GM19467 (cell line): ENCODE data around the gene PDE11A.
"Not testable (repeated sequence)": the region's sequence is repeated elsewhere in the genome, so short reads cannot be mapped to it uniquely, and the experiment has no call there.

Source experiments
- ATAC-seq: cut with Tn5 transposase; IDR thresholded peaks from one replicate; pipeline ENCODE4 v1.9.1; 2021; ENCODE audit warnings: mild to moderate bottlenecking, moderate library complexity; ENCODE audit not compliant: unreplicated experiment

PDE11A gene

DNA sequence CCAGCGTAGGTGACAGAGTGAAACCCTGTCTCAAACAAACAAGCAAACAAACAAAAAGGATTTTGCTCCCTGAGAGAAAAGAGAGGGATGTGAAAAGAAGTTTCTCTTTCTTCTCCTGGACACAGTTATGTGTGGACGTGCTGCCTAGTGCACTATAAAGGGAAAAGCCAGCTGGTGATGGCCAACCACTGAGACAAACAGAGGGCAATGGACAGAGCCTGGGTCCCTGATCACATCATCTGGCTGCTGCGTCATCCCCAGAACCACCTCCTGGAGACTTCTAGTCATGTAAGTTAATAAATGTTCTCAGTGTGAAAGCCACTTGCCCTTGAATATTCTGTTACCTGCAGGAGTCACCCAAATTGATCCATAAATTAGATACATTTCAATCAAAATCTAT is 184.9 kb downstream of the PDE11A start:
- no peak for ATAC-seq

DNA sequence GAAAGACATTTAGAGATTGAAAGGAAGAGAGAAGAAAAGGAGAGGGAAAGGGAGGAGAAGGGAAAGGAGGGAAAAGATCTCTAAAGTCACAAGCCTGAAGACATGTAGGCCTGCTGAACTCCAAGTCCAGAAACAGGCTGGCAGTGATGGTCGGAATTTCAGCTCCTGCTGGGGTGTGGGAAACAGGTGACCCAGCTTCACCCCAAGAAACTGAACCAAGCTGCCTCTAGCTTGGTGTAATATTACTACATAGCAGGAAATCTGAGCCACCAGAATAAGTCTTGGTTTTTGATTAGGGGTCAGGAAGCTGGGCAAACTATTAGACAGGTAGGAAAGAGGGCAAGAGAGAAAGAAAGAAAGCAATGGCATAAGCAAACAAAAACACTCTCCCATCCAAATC is 185.8 kb downstream of the PDE11A start:
- no peak for ATAC-seq

DNA sequence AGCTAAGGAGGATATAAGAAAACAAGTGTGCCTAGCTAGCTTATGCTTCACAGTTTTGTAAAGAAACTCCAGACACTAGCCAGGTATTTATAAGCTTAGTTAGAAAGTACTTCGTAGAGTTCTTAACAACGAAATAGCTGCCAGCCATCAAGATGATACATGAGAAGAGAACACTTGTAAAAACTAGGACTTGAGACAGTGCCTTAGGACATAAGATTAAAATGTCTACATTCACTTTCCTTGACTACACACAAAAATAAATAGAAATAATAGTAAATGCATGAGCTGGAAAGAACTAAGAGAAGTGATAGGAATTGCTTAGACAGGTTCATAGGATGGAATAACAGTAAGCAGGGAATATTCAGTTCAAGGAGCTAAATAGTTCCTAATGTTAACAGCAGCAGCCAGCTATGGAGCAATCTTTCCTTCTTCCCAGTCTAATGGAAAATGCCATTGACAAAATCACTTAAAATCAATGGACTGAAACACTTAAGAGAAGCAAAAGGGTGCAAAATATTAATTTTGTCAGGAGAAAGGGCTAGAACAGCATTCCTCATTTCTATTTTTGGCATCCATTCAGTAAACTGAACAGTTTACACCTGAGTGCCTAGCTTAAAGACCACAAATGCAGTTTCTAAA is 186.6 kb downstream of the PDE11A start:
- ATAC-seq, result no peak

DNA sequence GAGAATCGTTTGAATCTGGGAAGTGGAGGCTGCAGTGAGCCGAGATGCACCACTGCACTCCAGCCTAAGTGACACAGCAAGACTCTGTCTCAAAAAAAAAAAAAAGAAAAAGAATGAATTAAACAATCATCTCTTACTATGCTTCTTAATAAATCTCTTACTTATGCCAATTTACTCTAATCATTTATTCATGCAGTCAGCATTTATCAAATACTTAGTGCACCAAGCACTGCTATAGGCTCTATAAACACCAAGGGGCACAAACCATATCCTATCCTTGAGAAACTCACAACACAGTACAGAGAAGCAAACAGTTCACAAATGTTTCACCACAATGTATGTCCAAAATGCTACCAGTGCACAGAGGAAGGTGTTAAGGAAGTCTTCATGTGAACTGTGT is 189.4 kb downstream of the PDE11A start:
- no peak for ATAC-seq

DNA sequence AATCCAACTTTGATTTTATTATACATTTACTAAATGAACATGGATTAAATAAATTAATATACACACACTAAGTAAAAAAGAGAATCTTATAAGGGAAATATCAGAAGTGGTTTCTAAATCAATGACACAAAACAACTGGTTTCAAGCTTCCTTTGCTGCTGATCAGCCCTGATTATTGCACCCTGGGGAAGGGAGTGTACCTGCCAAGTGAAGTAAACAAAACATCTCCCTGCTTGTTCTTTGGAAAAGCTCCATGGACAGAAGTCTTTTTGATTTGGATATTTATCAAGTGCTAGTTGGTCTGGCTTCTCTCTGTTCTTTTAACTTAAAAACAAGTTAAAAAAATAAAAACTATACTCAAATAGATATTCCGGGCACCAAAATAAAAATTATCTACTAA is 190.1 kb downstream of the PDE11A start:
- ATAC-seq, result no peak

DNA sequence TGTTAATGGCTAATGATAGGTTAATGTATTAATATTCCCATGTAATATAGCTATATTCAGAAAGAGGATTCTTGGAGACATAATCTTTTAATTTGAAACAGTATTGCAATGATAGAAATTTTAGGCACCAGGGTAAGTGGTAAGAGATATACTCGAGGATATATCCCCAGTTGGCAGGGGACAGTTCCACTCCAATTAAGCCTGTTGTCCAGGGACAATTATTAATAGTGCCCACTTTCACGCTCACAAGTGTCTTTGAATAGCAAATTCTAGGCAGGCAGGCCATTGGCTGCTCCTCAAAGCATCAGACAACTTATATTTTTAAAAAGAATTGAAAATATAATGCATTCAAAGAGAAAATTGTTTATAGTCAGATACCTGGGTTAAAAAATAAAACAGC is 190.7 kb downstream of the PDE11A start:
- no peak for ATAC-seq

DNA sequence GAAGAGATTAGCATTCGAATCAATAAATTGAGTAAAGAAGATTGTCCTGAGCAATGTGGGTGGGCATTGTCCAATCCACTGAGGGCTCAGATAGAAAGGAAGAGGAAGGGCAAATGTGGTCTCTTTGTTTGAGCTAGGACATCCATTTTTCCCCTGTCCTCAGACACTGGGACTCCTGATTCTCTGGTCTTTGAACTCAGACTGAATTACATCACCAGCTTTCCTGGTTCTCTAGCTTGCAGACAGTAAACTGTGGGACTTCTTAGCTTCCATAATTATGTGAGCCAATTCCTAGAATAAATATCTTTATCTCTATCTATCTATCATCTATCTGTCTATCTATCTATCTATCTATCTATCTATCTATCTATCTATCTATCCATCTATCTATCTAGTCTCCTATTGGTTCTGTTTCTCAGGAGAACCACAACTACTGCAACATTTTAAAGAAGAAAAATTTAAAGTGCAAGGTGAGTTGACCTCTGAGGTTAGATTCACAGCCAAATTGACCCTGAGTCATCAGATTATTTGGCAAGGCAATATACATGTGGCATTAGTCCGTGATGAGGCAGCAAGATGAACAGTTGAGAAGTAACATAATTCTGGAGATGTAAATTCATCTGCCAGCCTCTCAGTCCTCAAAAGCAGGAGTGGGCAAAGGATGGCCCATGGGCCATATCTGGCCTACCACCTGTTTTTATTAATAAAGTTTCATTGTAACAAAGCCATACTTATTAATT is 191.4 kb downstream of the PDE11A start:
- no peak for ATAC-seq

DNA sequence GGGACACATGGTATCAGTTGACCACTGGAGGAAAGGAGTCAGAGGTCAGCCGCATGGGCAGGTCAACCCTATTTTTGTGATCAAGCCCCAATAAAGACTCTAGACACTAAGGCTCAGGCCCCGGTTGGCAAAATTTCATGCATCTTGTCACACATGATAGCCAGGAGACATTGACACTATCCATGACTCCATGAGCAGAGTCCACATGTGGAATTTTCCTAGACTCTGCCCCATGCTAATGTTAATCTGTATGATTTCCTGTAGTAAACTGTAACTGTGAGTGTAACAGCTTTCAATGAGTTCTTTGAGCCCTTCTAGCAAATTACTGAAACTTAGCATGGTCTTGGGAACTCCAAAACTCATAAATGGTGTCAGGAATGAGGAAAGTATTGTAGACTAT is 192.3 kb downstream of the PDE11A start:
- no peak for ATAC-seq

DNA sequence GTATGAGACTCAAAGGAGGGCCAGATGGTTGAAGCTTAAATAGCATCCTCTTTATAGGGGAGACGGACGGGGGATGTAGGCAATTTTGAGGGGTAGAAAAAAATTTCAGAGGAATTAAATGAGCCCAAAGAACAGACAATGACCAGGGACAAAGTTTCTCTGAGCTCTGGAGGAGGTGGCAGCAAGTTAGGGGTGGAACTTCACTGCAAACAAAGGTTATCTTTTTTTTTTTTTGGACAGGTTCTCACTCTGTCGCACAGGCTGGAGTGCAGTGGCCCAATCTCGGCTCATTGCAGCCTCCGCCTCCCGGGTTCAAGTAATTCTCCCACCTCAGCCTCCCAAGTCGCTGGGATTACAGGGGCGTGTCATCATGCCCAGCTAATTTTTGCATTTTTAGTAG is 195.6 kb downstream of the PDE11A start:
- no peak for ATAC-seq

DNA sequence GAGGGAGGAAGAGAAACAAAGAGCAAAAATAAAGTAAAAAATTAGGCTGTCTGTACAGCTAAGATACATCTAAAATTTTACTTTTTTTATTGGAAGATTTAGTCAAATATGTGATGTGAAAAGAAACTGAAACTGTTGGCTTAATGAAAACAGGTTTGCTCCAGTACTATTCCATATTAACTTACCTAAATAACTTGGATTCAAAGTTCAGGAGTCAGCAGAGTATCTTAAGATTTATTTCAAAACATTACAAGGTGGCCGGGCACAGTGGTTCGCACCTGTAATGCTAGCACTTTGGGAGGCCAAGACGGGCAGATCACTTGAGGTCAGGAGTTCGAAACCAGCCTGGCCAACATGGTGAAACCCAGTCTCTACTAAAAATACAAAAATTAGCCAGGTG is 197.9 kb downstream of the PDE11A start:
- no peak for ATAC-seq

DNA sequence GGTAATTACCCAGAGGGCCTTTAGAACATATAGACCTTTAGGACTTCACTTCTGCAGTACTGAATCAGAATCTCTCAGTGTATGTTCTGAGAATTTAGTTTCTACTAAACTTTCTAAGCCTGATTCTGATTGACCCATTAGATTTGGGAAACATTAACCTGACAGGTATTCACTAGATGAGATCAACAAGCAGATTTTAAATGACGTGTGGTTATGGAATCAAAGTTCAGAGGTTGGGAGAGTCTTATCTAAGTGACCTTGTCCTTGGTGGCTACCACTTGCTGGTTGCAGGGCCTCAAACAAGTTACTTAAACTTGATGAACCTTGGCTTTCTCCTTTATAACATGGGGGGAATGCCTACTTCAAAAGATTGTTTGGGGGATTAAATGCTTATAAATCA is 198.7 kb downstream of the PDE11A start:
- ATAC-seq, result no peak

DNA sequence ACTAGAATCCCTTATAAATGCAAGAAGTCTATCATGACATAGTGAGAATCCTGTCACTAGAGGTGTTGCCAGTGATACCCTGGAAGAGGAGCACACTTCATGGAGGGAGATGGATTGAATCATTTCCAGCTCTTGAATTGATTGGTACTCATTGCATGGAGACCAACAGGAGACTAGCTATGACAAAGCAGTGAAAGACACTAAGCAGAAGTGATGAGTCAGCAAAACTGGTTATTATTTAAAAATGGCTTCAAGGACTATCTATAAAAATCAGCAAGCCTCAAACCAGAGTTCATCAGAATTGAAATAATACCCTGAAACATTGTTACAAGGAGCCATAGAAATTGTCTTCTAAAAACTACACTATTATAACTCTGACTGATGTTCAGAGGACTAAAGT is 200.3 kb downstream of the PDE11A start:
- no peak for ATAC-seq

DNA sequence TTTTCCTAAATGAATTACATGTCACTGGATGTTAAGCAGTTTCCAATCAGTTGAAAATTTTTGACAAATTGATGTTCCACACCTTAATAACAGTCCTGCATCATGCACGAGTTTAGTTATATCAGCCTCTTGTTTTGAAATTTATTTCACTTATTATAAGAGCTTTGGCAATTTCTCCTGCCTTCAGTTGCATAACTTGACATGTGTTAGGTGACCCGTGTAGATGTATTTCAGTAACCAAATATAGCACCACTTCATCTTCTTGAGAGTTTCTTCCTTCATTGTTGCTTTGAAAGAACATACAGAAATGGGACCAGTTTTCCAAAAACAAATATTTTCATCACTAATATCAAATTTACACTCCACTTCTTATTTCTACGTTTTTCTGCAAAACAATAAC is 202.7 kb downstream of the PDE11A start:
- ATAC-seq, result no peak

DNA sequence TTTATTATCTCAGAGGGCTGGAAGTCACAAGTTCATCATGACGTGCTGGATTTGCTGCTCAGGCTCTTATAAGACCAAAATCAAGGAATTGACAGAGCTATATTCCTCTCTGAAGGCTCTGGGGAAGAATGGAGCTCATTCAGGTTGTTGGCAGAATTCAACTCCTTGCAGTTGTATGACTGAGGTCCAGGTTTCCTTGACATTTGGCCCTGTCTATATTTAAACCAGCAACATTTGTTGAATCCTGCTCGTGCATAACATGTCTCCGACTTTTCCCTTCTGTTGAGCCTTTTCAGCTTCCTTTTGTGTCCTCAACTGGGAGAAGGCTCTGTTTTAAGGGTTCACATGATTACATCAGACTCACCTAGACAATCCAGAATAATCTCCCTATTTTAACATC is 203.4 kb downstream of the PDE11A start:
- no peak for ATAC-seq

DNA sequence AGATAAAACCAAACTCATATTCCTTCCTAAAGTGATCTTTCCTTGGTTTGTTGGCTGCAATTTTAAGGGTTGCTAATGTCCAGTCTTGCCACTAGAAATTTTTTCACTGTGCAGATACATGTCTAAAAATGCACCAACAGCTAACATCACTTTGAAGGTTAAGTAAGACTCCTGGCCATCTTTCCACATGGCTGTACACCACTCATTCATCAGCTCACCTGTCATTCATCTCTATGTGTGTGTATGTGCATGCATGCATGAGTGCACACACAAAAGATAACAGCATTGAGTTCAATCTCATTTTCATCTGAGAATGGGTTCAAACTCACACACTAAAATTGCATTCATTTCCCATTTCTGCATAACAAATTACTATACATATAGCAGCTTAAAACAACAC is 203.8 kb downstream of the PDE11A start:
- no peak for ATAC-seq

DNA sequence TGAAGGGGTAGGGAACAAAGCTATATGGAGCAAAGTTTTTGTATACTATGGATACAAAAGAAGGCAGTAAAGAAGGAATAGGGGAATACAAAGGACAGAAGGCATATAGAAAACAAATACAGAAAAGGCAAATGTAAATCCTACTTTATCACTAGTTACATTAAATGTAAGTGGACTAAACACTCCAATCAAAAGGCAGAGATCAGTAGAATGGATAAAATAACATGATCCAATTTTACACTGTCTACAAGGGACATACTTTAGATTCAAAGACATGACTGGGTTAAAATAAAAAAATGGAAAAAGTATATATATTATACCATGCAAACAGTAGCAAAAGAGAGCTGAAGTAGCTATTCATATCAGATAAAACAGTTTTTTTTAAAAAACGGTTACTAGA is 215.0 kb downstream of the PDE11A start:
- ATAC-seq, result no peak

DNA sequence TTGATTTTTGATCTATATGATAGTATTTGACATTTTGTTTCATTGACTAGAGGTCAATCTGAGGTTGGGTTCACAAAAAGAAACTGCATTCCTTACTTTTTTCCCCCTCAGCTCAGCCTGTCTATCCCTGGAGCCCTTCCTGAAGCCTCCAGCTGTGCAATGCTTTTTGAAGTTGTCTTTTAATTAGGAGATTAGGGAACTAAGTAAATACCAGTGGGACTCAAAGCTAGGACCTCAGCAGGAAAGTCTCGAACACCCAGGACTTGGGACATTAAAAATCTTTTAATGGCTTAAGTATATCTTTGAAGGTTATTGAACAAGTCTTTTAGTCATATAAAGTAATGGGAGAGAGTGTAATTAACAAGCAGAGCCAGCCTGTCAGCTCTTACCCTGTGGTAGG is 220.2 kb downstream of the PDE11A start:
- no peak for ATAC-seq

DNA sequence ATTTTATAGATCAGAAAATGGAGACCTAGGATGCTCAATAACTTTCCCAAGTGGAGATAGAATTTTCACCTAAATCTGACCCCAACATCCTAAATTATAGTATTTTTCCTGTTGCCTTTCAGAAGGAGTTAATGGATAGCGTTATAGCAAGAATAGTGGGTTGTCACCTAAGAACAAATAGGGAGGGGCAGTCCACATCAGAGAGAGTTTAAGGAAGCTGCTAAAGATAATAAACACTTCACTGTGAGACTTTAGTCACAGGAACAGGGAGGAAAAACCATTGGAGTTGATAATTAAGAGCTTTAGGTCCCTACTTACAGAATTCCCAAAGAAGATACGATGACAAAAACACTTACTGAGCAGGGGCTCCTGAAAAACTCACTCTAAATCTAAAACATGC is 229.4 kb downstream of the PDE11A start:
- ATAC-seq, result no peak

DNA sequence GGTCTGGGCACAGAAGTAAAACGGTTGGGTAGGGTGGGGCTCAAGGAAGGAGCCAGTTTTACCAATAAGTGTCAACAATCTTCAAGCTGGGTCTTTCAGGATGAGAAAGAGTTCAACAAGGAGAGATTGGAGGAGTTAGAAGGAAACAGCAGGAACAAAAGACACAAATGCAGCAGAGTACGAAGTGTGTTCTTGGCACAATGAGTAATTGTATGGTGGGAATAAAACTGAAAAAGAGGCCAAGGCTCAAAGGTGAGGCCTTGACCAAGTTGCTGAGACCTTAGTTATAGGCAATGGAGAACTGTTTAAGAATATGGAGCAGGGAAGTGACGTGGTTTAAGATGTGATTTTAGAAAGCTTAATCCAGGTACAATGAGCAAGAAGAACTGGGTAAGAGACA is 230.3 kb downstream of the PDE11A start:
- ATAC-seq, result no peak

DNA sequence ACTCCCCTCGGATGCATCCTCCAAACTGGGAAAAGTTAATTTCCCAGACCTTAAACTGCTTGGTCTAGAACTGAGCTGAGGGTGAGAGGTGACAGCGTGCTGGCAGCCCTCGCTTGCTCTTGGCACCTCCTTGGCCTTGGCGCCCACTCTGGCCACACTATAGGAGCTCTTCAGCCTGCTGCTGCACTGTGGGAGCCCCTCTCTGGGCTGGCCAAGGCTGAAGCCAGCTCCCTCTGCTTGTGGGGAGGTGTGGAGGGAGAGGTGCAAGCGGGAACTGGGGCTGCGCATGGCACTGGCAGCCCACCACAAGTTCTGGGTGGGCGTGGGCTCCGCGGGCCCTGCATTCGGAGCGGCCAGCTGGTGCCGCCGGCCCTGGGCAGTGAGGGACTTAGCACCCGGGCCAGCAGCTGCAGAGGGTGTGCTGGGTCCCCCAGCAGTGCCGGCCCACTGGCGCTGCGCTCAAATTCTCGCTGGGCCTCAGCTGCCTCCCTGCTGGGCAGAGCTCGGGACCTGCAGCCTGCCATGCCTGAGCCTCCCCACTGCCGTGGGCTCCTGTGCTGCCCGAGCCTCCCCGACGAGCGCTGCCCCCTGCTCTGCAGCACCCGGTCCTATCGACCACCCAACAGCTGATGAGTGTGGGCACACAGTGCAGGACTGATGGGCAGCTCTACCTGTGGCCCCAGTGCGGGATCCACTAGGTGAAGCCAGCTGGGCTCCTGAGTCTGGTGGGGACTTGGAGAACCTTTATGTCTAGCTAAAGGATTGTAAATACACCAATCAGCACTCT is 237.0 kb downstream of the PDE11A start:
- ATAC-seq, result not testable (repeated sequence)

DNA sequence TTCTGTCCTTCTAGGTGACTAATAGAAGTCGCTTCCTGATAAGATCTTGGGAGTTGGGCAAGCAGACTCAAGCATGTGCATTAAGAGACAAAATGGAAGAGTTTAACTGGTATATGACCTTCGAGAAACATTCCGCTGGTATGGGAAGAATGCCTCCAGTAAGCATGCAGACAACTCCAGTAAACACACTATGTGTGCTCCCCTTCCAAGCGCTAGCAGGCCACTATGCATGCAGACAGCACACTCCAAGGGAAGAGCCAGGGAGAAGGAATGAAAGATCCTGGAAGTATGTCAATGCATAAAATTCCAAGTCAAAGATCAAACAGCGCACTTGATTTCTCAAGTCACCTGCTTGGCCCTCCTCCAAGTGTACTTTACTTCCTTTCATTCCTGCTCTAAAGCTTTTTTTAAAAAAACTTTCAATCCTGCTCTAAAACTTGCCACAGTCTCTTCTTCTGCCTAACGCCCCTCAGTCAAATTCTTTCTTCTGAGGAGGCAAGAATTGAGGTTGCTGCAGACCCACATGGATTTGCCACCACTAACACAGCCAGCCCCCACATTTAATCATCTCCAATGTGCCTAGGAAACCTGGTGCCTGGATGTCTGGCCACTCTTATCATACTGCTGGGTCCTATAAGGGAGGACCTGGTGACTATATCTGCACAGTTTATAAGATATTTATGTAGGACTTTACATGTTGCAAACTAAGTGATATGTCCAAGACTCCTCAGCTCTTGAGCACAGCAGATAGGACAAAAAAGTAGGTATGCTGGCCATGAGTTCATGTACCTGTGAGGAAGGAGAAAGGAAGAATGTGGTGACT is 239.8 kb downstream of the PDE11A start:
- no peak for ATAC-seq
